HEK293 (cell line): ENCODE data around the gene FNDC3A.
A peak's percentile ranks its signal among the peaks of the same experiment; 100 is the strongest.

Experiments used
- CTCF ChIA-PET: fragments of 350-600 bp; formaldehyde crosslinking; extraction: SDS; loops from one replicate; lab custom pipeline; 2021; ENCODE audit warnings: antibody characterized with exemption; lab: Yijun Ruan, JAX
- POLR2A ChIA-PET: fragments of 300-600 bp; formaldehyde crosslinking; extraction: SDS; loops from one replicate; lab custom pipeline; 2020; ENCODE audit warnings: antibody characterized with exemption, inconsistent platforms; lab: Yijun Ruan, JAX
- H3K27ac ChIP-seq: fragments of 200-500 bp; sonication (Bioruptor generic); 2 replicates; pipeline ENCODE4 v1.5.1; 2014; ENCODE audit warnings: low read depth, low read length, control low read depth, inconsistent platforms; ENCODE audit errors: extremely low read depth
- H3K36me3 ChIP-seq, 2 experiments: fragments of 200-500 bp in 1 of 2; sonication (Bioruptor generic) in 1 of 2; 1 replicate in 1 of 2; 2 replicates in 1 of 2; pipeline ENCODE4 v1.5.1; 2014 to 2017; ENCODE audit warnings: inconsistent platforms in 2 of 2, low read length in 2 of 2; ENCODE audit not compliant: control insufficient read depth in 2 of 2, insufficient read depth in 1 of 2
- H3K4me1 ChIP-seq: fragments of 200-500 bp; sonication (Bioruptor generic); 2 replicates; pipeline ENCODE4 v1.5.1; 2014; ENCODE audit warnings: mild to moderate bottlenecking, low read length, inconsistent platforms; ENCODE audit not compliant: control insufficient read depth, insufficient read depth
- H3K4me3 ChIP-seq: 2 replicates; pipeline ENCODE4 v1.5.1; 2011; ENCODE audit warnings: low read depth, mild to moderate bottlenecking, control low read depth, low read length, moderate library complexity
- H3K9me3 ChIP-seq: fragments of 200-500 bp; sonication (Bioruptor generic); 2 replicates; pipeline ENCODE4 v1.5.1; 2014; ENCODE audit warnings: low read depth, low read length, inconsistent platforms; ENCODE audit not compliant: control insufficient read depth, insufficient read depth
- FEZF1 ChIP-seq: fragments of 450-650 bp; formaldehyde crosslinking; IDR thresholded peaks from 2 replicates; pipeline ENCODE4 v1.5.1; 2016; ENCODE audit warnings: missing biosample characterization, missing genetic modification characterization
- HOXC10 ChIP-seq: sonication (generic); formaldehyde crosslinking; IDR thresholded peaks from 2 replicates; pipeline ENCODE4 v1.8.1; 2023; ENCODE audit warnings: mild to moderate bottlenecking, missing genetic modification reagents
- KLF7 ChIP-seq: fragments of 450-650 bp; formaldehyde crosslinking; IDR thresholded peaks from 2 replicates; pipeline ENCODE4 v1.5.1; 2016; ENCODE audit warnings: missing biosample characterization, missing genetic modification characterization, borderline replicate concordance
- PATZ1 ChIP-seq: fragments of 450-650 bp; formaldehyde crosslinking; IDR thresholded peaks from 2 replicates; pipeline ENCODE4 v1.5.1; 2016; ENCODE audit warnings: missing biosample characterization, missing genetic modification characterization
- PRDM10 ChIP-seq: fragments of 450-650 bp; formaldehyde crosslinking; IDR thresholded peaks from 2 replicates; pipeline ENCODE4 v1.5.1; 2016; ENCODE audit warnings: missing biosample characterization, missing genetic modification characterization
- PRDM6 ChIP-seq: fragments of 450-650 bp; formaldehyde crosslinking; IDR thresholded peaks from 2 replicates; pipeline ENCODE4 v1.5.1; 2017; ENCODE audit warnings: missing biosample characterization, missing genetic modification characterization
- SCRT1 ChIP-seq: fragments of 450-650 bp; formaldehyde crosslinking; IDR thresholded peaks from 2 replicates; pipeline ENCODE4 v1.5.1; 2016; ENCODE audit warnings: missing biosample characterization, missing genetic modification characterization, borderline replicate concordance
- SCRT2 ChIP-seq: fragments of 450-650 bp; formaldehyde crosslinking; IDR thresholded peaks from 2 replicates; pipeline ENCODE4 v1.5.1; 2016; ENCODE audit warnings: missing biosample characterization, missing genetic modification characterization
- ZBTB17 ChIP-seq: fragments of 450-650 bp; formaldehyde crosslinking; IDR thresholded peaks from 2 replicates; pipeline ENCODE4 v1.5.1; 2016; ENCODE audit warnings: missing biosample characterization, missing genetic modification characterization
- ZBTB44 ChIP-seq: fragments of 450-650 bp; IDR thresholded peaks from 2 replicates; pipeline ENCODE4 v1.5.1; 2018; ENCODE audit warnings: missing biosample characterization, mild to moderate bottlenecking, missing genetic modification characterization
- ZNF19 ChIP-seq: fragments of 450-650 bp; formaldehyde crosslinking; IDR thresholded peaks from 2 replicates; pipeline ENCODE4; 2016; ENCODE audit warnings: missing biosample characterization, missing genetic modification characterization, low read depth
- ZNF202 ChIP-seq: fragments of 450-650 bp; formaldehyde crosslinking; IDR thresholded peaks from 2 replicates; pipeline ENCODE4 v1.5.1; 2016; ENCODE audit warnings: missing biosample characterization, missing genetic modification characterization, borderline replicate concordance
- ZNF274 ChIP-seq, 2 experiments: fragments of 200-500 bp in 1 of 2; fragments of 450-650 bp in 1 of 2; sonication (Bioruptor generic) in 1 of 2; formaldehyde crosslinking in 1 of 2; IDR thresholded peaks; 2 replicates each; pipeline versions ENCODE4 v1.5.1 to v1.6.1; 2014 to 2016; ENCODE audit warnings: borderline replicate concordance in 1 of 2, inconsistent platforms in 1 of 2, low read length in 1 of 2, missing biosample characterization in 1 of 2, missing genetic modification characterization in 1 of 2
- ZNF341 ChIP-seq: fragments of 450-650 bp; formaldehyde crosslinking; IDR thresholded peaks from 2 replicates; pipeline ENCODE4; 2016; ENCODE audit warnings: low read depth, missing biosample characterization, missing genetic modification characterization
- ZNF350 ChIP-seq: fragments of 450-650 bp; formaldehyde crosslinking; IDR thresholded peaks from 2 replicates; pipeline ENCODE4 v1.5.0; 2017; ENCODE audit warnings: missing biosample characterization, mild to moderate bottlenecking, missing genetic modification characterization
- ZNF354C ChIP-seq: fragments of 450-650 bp; formaldehyde crosslinking; IDR thresholded peaks from 2 replicates; pipeline ENCODE4 v1.5.1; 2016; ENCODE audit warnings: missing biosample characterization, missing genetic modification characterization, low read depth, borderline replicate concordance
- ZNF404 ChIP-seq: fragments of 450-650 bp; formaldehyde crosslinking; IDR thresholded peaks from 2 replicates; pipeline ENCODE4 v1.5.1; 2017; ENCODE audit warnings: missing biosample characterization, missing genetic modification characterization
- ZNF473 ChIP-seq: fragments of 450-650 bp; formaldehyde crosslinking; IDR thresholded peaks from 2 replicates; pipeline ENCODE4 v1.5.1; 2017; ENCODE audit warnings: missing biosample characterization, missing genetic modification characterization

Gene FNDC3A

GRCh38 chr13:48945626-48946025 lies 30.1 kb upstream of the FNDC3A start:
- no peaks in the 10 kb centered on the region for H3K36me3 ChIP-seq
- no peak overlapping the region for H3K4me3 ChIP-seq
- ChIA-PET POLR2A (no interaction called here), CTCF (interaction anchor here (0.6 kb wide), 1 partner anchor 43 kb away, joined by 4 read pairs; no protein-coding TSS in a partner anchor)
- no peaks in the 10 kb centered on the region; the same call in 1 of the 2 replicates for H3K4me1 ChIP-seq
- no peak overlapping the region for H3K27ac ChIP-seq
- H3K9me3 ChIP-seq: no peaks in the 10 kb centered on the region
- TF ChIP-seq ZNF404 (tag by site-specific recombination): no peak
- TF ChIP-seq ZNF354C: no peak
- 0 out of 2 replicates have a peak, but pooled peaks have one; percentile 24 for TF ChIP-seq PRDM10 (tag by site-specific recombination)

GRCh38 chr13:48946163-48946562 lies 29.5 kb upstream of the FNDC3A start:
- CTCF ChIA-PET: no interaction called here
- H3K27ac ChIP-seq: no peak overlapping the region
- H3K4me3 ChIP-seq: no peak overlapping the region

GRCh38 chr13:48949566-48950500 lies 25.9 kb upstream of the FNDC3A start:
- no peak for TF ChIP-seq ZBTB44 (tag by site-specific recombination)
- TF ChIP-seq ZNF202: no peak
- TF ChIP-seq ZNF473: no peak
- no peak for TF ChIP-seq ZNF341 (tag by site-specific recombination)
- TF ChIP-seq ZNF19: no peak
- no peak for TF ChIP-seq KLF7 (tag by site-specific recombination)
- no peak for TF ChIP-seq PATZ1 (tag by site-specific recombination)
- no peak for TF ChIP-seq ZNF274 (IDR thresholded peaks at IDR 0.05; ENCODE audit: low read length)
- no peak for TF ChIP-seq ZNF274 (tag by site-specific recombination; IDR thresholded peaks at IDR 0.05; ENCODE audit: borderline replicate concordance)
- CTCF ChIA-PET: no interaction called here

More at GRCh38 chr13:48946163-48946562, 29.5 kb upstream of the FNDC3A start:
- TF ChIP-seq SCRT1: 0 out of 2 replicates have a peak, but pooled peaks have one; percentile 27
- peak; percentile 43; the same call in 1 of the 2 replicates for TF ChIP-seq PRDM6
- TF ChIP-seq ZBTB17 (tag by site-specific recombination): no peak
- TF ChIP-seq ZNF350 (tag by site-specific recombination): 0 out of 2 replicates have a peak, but pooled peaks have one; percentile 31
- peak; percentile 27; the same call in 1 of the 2 replicates for TF ChIP-seq FEZF1
- peak; percentile 92 for TF ChIP-seq SCRT2 (tag by site-specific recombination)
- TF ChIP-seq HOXC10 (CRISPR knock-in tag): no peak
- POLR2A ChIA-PET: no interaction called here
- Histone ChIP-seq H3K4me1 (no peaks in the 10 kb centered on the region; the same call in 1 of the 2 replicates), H3K36me3 (no peaks in the 10 kb centered on the region), H3K9me3 (no peaks in the 10 kb centered on the region)

More at GRCh38 chr13:48949566-48950500, 25.9 kb upstream of the FNDC3A start:
- Histone ChIP-seq H3K9me3 (no peaks in the 10 kb centered on the region), H3K4me3 (no peak overlapping the region), H3K27ac (no peak overlapping the region), H3K36me3 (no peaks in the 10 kb centered on the region), H3K4me1 (peaks cover 5% of the 10 kb centered on the region; the same call in 1 of the 2 replicates)
- POLR2A ChIA-PET: no interaction called here
